GDM1 (cell line): ENCODE data around the gene FBXL7.

ENCODE experiments used
- DNase-seq: peaks from one replicate; lab custom pipeline; 2025; lab: John Stamatoyannopoulos, UW

The FBXL7 gene

DNA sequence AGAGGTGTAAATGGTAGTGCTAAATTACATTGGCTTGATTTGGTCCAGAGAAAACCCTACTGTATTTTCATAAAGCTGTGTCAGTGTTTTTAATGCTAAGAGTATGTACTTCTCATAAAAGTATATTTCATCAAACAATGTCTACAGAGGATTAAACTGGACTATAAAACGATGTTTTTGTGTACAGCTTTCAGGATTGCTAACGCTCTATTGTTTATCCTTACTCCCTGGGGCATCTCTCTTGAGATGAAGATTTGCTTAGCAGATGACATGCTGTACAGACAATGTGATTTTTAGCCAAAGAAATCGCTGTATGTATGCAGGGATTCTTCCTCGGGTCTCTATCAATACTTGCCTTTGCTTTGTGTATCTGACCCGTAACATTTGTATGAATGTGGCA is 216.0 kb downstream of the FBXL7 start:
- DNase-seq = no peak

DNA sequence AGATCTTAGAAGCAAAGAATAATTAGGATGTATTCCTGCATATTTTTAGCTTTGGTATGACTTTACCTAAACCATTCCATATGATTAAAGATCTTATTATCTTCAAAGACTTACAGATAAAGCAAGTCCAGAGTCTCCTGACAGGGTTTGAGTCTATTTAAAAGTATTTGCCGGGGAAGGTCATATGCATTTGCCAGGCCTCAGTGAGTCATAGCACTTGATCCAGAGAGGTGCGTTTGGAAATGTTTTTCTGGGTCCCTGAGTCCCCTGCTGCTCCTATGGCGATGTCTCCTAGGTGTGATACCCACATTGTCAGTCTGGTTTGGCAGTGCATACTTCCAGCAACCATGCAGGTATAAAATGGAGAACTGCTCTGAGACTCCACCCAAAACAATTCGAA is 217.0 kb downstream of the FBXL7 start:
- DNase-seq = no peak

DNA sequence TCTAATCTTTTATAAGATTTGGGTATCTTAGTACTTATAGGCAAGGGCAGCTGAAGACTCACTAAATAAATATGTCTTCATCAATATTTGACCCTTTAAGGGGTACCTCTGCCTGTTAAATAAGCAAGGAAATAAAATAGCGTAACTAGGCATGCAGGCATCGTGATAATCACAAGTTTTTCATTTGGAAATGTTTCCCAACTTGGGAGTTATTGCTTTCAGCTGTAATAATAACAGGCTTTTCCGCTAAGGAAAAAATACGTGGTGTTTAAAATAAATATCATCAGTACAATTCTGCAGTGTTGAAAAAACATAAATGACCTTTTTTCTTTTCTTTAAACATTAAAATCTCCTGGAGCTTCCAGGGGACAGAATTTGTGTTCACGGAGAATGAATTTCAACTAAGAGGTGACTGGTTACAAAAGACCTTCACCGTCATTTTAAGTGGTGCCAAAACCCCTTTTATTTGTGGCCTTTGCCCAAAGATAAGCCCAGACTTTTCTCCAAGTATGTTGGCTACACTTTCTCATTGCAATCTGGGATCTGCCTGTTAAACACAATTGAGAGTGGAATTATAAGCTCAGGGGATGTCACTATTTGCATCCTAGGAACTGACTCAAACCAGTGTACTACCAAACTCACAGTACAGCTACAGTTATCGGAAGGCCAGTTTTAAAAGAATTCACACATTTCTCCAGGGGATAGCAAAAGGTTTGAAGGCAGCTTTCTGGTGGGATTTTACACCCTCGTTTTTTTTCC is 218.6 kb downstream of the FBXL7 start:
- no peak for DNase-seq

DNA sequence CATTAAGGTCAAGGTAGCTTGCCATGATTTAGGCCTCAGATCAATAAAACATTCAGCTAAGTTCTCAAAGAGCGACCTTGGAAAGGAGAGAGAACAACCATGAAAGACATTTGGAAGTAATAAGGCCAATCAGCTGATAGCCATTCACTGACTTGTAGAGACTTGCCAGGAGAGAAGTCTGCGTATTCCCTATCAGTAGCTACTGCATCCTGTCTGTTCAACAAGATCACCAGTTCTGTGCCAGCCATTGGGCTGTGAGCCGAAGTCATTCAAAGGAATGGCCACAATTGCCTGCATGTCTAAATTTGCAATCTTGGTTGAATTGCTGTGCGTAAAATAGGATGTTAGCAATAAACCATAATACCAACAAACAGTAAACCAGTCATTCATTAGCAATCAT is 219.8 kb downstream of the FBXL7 start:
- DNase-seq = no peak

DNA sequence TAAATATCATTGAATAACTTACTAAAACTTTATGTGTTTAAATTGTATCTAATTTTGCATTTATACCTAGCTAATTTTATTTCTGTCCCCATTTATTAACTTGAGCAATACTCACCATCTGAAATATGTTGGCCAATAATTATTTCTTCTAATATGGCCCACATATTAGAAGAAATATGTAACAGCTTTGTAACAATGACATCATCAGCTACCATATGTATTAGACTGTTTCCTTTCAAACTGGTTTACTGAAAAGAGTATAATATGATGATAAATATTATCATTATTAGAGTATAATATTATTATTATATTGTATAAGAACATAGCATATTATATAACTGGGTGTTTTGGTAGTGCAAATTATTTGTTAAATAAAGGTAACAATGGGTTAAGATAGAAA is 220.5 kb downstream of the FBXL7 start:
- no peak for DNase-seq

DNA sequence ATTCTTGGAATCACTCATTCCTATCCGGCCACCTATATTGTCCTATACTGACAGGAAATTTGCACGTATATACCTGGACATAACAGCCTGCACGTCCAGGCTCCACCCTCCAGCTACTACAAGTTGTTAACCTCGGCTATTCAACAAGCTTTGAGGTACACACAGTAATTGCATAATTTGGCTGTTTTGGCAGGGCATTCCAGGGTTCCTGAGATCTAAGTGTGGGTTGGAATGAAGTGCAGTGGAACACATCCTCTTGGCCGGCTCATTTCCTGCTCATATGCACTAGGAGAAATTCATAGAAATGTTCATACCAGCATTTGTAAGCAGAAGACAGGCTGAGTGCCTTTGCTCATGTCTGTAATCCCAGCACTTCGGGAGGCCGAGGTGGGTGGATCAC is 222.3 kb downstream of the FBXL7 start:
- DNase-seq = no peak

DNA sequence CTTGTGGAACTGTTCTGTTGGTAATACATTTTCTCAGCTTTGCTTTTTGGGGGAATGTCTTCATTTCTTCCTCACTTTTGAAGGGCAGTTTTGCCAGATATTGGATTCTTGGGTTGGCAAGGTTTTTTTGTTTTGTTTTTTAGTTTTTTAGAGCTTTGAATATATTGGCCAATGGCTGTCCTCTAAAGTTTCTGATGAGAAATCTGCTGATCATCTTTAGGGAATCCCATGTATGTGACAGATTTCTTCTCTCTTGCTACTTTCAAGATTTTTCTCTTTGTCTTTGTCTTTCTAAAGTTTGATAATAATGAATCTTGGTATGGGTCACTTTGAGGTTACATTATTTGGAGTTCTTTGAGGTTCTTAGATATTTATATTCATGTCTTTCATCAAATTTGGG is 227.4 kb downstream of the FBXL7 start:
- no peak for DNase-seq

DNA sequence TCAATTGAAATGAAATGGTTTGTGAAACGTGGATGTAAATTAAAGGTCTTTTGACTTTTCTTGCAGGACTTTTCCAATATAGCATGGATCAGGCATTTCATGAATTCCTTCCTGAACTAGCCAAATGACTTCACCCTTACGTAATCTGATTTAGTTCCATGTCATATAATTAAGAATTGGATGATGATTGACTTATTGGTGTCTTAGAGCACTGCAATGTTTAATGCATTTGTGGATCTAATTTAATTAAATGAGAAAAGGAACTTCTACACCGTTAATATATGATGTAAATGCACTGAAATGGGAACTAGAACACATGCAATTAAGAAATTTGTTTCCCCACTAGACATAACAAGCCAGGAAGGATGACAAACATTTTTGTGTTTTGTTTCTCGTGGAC is 228.8 kb downstream of the FBXL7 start:
- no peak for DNase-seq

DNA sequence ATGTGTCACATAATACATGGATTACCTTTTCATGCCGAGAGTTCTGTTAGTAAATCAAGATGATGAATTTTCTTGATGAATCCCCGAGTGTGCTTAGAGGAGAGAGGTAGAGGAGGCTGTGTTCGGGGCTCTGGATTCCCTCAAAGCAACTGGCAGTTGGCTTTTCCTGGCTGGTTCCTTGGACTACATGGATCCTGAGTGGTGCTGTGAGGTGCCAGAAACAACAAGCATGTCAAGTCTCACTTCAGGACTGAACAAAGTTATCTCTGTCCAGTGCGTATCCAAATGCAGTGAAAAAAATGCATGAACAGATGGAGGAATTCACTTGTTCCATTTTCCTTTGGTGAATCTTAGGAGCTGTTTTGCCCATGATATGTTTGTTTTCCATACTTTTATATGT is 231.7 kb downstream of the FBXL7 start:
- DNase-seq = no peak

DNA sequence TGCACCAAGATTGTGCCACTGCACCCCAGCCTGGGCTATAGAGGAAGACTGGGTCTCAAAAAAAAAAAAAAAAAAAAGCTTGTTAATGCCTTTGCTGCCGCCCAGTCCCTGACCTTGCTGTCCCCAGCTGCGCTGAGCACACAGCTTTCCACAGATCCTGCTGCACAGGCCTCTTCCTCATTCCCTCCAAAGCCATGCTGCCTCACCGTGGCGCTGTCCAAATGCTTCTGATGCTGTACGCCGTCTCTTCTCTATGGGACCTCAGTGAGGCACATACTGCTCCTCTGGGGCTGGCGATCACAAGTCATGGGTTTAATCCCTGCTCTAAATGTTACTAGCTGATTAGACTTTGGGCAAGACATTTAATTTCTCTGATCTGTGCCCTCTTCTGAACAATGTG is 234.1 kb downstream of the FBXL7 start:
- no peak for DNase-seq

DNA sequence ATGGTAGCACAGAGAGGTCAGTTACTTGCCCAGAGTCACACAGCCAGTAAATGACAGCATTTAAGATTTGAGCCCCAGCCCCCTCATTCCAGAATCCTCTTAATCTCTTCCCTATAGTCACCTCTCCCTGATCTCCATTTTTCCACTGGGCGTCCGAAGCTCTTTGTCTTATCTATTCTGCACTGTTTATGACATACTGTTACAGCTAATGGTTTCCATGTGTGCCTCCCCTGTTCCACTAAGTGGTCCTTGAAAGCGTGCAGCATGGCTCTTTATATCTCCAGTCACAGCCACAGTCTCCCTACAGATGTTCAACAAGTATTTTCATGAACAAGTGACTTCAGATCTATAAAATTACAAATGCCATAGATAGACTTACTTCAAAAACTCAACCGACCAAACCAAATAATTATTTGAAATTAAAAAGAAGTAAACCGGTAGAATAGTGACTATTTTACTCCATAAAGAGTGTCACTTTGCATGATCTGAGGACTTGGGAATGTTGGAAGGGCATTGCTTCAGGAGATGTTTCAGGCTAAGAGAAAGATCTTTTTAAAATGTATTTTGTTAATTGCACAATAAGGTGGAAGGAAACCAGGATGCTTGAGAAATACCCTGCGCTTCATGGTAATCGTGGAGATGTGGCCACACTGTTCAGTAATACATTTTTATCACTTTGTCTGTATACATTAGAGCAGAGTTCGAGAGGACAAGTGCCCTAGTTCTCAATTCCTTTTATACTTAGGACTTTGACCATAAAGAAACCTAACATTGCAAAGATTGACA is 237.2 kb downstream of the FBXL7 start:
- no peak for DNase-seq

DNA sequence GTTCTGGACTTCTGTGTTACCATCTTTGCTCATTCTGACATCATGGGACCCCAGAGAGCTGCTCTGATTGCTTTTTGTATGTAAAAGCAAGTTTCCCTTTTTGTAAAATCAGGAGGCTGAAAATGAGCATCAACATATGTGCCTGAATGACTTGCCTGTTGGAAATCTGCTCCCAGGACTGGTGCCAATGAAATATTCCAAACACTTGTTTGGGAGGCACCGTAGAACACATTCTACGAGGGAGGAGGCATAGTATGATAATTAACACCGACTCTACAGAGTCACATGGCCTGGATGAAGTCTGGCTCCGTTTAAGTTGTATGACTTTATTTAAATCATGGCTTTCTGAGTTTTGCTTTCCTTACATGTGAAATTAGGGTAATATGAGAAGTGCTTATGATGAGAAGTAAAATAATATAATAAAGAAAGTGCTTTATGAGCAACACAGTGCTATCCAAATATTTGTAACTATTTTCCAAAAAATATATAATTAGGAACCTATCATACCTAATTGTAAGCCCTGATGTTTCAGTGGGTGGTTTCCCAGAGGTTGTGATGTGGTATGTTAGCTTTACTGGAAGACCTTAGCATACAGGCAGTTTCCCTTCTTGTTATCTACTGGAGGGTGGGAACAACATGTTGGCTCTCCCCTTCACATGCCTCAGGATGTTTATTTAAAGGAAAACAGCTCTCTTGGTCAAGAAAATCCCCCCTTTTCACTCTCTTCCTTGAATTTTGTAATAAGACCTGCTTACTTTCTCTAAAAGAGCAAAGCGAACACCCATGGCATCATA is 238.1 kb downstream of the FBXL7 start:
- no peak for DNase-seq

DNA sequence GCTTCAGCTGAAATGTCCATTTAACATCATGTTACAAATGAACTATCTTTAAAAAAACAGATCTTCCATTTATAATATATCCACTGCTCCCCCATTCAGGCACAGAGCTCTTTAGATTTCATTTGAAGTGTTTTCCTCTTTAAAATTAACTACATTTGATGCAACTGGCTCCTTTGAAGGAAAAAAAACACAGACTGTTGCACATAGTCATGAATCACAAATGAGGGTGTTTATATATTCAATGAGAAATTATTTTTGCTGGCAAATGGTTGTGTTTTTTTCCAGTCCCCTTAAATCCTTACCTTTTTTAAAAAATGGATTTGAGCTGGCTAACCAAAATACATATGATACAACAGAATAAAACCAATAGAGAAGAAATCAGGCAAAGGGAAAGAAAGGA is 240.4 kb downstream of the FBXL7 start:
- DNase-seq = no peak

DNA sequence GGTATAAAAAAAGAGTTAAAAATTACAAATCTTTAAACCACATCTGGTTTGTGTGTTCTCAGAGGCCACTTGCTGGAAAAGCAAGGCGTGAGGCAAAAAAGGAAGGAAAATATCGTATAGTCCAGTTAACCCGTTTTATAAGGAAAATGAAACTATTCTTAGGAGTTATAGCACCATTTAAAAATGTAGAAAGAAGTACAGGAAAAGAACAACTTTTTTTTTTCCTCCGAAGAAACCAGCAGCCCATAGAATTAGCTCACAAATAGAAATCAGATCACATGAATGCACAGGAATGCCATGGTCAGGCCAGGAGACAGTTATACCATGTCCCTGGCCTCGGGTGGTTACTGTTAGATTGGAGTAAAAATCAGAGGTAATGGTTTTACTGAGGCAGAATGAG is 241.6 kb downstream of the FBXL7 start:
- no peak for DNase-seq

DNA sequence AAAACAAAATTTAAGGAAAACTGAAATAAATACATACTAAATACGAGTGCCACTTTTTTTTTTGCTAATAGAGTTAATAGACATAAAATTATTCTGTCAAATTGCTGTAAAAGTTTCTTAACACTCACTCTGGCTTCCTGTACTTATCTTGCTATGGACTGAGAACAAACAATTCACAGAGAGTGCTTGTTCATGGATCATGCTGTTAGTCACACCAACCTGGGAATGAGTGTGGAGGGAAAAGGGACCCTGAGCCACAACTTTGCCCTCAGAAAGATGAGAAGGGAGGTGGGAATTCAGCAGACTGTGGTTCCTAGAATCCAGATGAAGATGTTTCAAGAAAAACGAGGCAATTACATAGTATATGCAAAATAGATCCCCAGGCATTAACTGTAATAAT is 246.9 kb downstream of the FBXL7 start:
- no peak for DNase-seq

DNA sequence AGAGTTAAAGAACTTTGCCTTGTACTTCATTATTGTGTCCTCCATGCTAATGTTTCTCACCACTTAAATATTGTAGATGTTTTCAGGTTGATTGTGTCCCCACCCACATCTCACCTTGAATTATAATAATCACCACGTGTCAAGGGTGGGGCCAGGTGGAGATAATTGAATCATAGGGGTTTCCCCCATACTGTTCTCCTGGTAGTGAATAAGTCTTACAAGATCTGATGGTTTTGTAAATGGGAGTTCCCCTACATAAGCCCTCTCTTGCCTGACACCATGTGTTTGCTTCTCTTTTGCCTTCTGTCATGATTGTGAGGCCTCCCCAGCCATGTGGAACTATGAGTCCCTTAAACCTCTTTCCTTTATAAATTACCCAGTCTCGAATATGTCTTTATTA is 248.3 kb downstream of the FBXL7 start:
- no peak for DNase-seq

DNA sequence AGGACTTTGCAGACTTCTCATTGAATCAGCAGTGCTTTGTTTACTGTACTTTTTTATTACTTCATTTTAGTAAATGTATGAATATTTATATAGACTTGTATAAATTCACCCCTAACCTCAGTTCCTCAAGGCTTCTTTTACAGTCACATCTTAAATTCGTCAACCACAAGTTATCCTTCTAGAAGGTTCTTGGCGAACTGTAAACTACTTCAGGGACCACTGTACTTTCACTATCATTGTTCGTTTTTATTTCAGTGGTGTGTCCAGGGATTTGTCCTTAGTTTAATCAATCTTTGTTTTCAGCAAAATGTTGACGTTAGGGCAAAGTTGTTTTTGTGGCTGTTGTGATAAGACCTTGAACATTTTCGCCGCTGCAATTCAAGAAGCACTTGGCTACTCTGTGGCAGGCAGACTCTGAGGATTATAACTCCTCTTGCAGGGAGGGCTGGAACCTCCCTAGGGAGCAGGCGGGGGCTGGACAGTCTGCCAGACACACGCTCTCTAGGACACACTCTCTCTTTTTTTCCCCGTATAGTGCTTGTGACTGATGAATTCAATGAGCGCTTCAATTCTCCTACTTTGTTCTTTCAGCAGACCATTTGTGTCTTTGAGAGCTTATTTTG is 252.8 kb downstream of the FBXL7 start:
- DNase-seq = no peak

DNA sequence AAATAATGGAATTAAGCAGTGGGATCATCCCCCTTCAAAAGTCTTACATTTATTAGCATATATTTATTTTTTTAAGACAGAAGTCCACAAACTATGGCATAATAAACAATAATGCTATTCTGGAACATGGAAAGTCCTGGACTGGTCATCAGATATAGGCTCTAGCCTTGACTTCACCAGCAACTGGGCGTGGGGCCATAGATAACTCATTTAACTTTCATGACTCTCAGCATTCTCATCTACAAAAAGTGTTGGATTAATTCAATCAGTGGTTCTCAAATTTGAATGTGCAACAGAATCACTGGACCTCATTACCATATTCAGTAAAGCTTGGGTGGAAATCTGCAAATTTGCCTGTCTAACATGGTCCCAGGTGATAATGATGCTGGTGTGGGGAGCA is 253.8 kb downstream of the FBXL7 start:
- DNase-seq = no peak

DNA sequence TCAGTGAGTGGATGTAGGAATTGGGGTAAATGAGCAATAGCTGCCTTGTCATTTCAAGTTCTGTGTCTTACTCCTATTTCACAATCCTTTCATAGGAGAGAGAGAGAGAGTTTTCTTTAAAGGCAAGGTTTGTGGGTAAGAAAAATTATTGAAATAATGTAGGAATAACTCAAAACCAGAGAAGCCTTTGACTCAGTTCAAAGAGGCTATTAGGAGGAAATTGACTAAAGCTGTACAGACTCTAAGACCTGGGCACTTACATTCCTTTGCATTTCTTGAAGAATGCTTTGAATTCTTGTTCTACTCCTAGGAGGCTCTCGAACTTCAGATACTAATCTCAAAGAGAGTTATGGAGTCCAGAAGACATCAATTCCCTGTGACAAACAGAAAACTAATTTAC is 257.1 kb downstream of the FBXL7 start:
- DNase-seq = no peak

DNA sequence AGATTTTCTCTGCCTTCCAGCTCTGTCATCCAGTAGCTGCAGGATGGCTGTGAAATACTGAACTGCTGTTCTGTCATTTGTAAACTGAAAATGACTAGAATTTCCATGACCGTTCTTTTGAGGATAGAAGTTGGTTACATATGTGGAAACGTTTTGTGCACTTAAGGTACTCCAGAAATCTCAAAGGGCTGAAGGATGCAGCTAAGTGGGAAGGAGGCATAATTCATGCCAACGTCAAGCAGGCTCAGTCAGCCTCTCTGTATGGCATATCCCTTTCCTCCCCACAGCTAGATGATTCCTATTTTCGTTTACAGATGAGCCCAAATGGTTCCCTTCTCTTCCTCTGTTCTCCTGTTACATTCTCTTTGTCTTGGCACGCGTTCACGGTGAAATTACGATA is 257.6 kb downstream of the FBXL7 start:
- DNase-seq = no peak

DNA sequence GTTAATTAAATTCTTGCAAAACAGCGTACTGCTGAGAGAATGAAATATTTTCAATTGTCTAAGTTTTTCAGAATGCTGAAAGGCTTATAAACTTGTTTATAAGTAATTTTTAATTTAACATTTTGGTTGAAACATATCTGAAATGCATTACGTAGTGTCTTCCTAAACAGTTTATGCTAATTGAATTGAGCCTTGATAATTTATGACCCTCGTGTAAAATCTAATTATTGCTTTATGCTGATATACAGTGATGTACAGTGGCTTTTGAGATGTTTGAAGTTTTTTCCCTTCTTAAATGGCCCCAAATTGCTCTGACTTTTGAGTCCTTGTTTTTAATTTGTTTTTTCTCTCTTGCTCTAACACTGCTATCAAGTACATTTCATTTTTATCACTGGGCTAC is 262.7 kb downstream of the FBXL7 start:
- no peak for DNase-seq

DNA sequence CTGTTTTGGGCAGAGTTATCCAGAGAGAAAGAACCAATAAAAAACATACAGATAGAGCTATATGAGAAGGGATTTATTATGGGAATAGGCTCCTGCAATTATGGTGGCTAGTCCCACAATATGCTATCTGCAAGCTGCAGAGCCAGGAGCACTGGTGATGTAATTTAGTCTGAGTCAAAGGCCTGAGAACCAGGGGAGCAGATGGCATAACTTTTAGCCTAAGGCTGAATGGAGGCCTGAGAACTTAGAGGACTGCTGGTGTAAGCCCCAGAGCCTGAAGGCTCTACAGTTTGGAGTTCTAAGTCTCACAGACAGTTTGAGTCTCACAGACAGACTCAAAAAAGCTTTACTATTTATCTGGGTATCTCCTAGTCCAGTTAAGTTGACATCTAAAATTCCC is 263.8 kb downstream of the FBXL7 start:
- no peak for DNase-seq

DNA sequence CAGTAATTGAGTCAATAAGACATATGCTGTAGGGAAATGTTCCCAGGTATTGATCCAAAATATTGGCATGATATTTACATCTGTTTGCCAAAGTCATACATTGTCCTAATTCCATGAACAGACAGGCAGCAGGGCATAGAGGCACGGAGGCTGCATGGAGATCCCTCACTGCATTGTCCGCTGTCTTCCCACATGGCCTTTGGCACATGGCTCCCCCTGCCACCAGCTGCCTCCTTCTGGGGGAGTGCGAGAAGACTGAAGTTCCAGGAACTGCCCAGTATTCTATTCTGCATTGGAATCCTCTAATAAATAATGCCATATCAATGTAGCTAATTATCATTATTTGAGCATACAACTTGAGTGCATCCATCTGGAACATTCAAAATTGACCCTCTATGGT is 269.0 kb downstream of the FBXL7 start:
- DNase-seq = no peak
